ENCODE measurements around the gene ACIN1.
A peak's percentile ranks its signal among the peaks of the same experiment; 100 is the strongest.

Gene ACIN1

DNA sequence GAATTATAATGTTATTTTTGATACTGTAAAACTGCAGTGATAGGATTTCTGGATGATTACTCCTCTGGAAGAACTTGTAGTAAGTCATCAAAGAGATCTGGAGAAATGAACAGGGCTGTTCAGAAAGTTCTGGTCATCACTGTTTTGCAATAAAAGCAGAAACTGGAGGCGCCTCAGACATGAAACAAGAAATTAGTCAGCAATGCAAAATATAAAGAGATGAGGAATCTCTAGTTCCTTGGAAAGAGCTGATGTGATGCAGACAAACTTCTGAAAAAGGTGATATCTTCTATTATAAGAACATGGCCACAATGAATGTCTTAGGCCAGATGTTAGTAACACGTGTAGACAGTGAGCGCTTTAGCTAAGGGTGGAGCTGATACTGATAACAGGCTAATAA, 9.5 kb downstream of the ACIN1 start:
- ATAC-seq (no peak), DNase-seq (no peak)

DNA sequence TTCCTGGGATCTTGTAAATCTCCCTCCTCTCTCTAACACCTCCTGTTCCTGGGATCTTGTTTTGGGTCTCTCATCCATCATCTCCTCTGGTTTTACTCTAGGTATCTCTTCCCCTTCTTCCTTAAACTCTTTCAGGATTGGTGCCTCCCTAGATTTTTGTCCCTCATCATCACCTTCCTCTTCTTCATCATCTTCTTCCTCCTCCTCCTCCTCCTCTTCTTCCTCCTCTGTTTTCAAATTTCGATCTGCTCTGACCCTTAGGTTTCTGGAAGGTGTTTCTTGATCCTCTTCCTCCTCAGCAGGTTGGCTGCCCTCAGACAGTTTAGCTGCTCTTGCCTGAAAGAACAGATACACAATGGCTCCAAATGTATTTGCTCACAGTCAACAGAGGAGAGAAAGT, 14.5 kb downstream of the ACIN1 start:
- DNase-seq (no peak), ATAC-seq (no peak)

DNA sequence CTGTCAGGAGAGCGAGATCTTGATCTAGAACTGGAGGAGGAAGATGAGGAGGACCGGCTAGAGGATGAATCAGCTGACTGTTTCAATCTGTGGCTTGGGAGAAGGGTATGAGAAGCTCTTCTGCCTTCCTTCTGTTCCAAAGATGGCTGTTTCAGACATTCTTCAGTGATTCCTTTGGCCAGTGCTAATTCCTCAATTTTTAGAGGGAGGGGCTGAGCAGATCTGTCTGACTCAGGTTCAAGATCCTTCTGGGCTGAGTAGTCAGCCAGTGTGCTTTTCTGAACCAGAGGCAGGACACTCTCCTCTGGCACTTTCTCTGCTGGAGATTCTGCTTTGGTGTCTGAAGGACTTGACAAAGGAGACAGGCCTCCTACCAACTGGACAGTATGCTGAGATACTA, 15.2 kb downstream of the ACIN1 start:
- ATAC-seq: no peak
- DNase-seq: no peak

DNA sequence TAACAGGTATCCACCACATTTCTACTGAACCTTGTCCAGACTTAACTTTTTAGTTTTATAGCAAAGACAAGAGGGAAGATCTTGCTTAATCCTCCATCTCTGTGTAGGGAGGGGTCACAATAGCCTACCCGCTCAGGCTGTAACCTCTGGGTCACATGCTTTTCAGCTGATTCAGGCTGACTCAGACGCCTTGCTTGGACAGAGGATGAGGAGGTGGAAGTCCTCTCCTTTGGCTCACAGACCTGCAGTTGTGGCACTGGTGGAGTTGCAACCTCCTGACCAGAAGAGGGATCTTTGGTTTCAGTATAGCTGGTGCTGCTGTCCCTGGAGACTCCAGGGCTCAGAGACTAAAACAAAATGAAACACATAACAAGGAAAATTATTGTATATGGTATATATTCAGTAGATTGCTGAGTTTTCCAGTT, 16.2 kb downstream of the ACIN1 start:
- DNase-seq (no peak), ATAC-seq (peak; percentile 57)

DNA sequence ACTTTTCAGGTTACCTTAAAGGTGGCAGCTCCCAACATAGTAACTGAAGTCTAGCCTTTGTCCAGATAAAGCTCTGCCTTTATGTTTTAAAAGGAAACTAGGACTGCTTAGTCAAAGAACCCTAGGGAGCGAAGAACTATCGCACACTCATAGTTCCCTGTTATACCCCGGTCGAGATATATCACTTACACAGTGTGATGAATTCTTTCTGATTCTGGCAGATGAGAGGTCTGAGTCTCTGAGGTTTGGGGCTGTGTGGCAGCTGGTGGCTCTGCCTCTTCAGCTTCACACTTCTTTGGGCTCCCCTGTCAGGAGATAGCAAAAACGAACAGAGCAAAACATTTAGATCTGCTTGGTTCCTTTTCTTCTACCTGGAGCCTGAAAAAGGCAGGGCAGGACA, 17.0 kb downstream of the ACIN1 start:
- no peak for DNase-seq
- no peak for ATAC-seq

DNA sequence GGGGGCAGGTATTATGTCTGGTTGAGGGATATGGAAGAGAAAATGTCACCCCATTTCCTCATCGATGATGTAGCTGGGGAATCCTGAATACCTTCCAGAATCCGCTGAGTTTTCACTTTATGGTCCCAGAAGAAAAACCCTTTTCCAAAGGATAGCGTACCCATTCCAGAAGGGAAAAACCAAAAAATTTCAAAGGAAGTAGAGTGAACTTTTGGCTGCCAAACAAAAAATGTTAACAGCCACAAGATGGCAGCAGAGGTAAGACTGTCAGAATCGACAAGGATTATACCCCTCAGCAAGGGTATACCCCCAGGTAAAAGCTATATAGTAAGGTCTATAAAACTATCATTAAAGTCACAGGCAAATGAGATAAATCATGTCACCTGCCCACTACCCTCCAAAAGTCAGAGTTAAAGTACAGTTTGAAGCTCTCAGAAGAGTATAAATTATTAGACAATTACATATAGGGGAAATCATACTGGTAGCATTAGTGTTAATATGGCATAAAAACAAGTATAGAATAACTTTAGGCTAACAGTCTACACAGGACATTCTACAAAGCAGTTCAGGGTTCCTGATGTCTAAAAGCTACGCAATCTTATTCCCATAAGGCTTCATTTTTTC, 18.0 kb downstream of the ACIN1 start:
- peak; percentile 21 for ATAC-seq

DNA sequence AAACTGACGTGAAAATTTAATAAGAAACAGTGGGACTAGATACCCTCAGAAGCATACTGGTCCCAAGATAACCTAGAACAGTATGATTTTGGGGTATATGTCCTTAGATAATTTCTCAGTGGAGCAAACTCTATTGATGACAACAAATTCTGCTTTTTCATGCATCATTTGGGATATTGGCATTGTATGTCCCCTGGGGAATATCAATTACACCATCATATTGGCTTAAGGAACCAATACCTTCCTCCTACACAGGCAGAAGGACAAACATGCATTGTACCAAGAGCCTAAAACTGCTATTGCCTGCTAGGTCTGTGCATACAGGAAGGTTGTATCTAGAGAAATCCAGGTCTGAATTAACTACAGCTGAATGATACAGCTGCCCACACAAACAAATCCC, 20.0 kb downstream of the ACIN1 start:
- no peak for ATAC-seq

More for the DNA sequence above, 18.0 kb downstream of the ACIN1 start:
- DNase-seq: no peak

DNA sequence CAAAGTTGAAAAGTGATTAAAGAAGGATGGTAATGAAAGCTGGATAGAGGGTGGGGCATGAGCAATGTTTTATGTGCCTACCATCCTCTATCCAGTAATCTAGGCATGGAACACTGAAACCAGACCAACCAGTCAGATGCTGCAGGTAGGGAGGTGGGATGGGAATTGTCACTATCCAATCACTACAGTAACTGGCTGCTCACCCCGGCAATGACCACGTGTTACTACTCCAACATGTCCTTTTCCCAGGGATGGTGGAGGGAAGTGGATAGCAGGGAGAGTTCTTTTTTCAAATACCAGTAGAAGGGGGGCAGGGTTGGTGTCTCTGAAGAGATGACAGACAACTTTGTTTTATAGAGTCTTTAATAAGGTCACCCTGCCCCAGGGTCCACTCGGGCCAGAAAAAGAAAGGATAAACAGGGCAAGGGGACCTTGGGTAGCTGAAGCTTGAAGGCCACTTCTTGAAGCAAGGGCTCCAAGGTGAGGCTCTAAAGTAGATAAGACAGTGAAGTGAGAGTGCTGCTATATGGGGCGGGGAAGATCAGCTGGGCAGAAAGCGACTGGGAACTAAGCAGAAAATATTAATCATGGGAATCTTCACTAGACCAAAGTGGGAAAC, 22.9 kb downstream of the ACIN1 start:
- ATAC-seq (no peak), DNase-seq (no peak)

More for the DNA sequence above, 20.0 kb downstream of the ACIN1 start:
- no peak for DNase-seq

DNA sequence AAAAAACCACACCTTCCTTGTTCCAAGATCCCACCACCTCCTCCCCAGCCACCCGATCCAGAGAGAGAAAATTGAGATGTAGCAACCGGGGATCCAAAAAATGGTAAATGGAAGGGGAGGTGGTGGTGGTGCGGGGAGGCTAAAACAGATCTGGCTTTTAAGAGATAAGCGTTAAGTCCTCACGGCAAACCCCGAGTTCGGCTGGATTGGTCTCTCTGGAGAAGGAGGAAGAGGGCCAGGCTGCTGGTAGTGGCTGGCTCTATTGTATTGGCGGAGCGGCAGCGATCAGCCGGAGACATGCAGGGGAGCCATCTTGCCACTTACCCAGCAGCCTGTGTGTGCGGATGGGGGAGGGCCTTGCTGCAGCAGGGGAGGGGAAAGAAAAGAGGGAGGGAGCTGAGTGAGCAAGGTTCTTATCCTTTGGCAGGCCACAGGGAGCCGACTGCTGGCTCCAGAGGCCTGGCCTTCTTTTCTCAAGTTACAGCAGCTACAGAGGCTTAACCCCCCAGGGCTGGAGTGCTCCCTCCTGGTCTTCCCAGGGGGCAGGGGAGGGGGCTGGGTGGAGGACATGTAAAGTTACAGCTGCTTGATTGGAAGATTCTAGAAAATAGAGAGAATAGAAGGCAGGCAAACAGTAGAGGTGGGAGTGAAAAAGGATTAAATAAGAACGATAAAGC, 23.6 kb downstream of the ACIN1 start:
- ATAC-seq (peak; percentile 95), DNase-seq (peak; percentile 78)

DNA sequence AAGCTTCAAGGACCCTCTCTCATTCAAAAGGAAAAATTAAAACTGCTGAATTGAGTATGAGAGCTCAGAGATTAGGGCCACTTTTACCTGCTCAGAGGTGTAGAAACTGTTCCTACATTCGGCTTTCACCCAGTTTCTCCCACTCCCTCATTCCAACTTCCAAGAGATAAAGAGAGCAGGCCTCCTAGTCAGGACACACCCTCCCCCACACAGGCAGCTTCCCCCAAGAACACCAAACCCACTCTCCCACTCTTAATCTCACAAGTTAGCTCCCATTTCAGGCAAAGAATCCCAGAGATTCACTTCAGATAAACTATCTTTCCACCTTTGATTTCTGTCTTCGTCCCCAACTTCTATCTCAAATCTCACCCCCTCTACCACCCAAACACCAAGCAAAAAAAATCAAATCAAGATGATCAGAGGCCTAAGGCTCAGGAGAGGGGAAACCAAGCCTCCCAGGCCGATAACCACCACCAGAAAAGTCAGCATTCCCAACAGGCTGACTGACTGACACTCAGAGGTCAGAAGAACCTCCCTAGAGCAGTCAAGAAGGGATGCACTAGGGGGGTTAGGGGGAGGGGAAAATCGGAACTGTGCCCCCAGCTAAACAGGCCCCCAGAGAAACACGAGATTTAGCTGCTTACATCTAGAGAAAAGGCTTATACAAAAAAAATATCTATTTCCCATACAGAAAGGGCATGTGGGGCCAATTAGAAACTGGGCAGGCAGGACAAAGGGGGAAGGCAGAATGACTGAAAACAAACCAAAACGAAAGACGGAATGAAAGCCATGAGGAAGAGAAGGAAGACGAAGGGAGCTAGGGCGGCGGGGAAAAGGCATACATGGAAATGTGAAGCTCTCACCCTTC, 24.4 kb downstream of the ACIN1 start:
- no peak for DNase-seq
- ATAC-seq: no peak

DNA sequence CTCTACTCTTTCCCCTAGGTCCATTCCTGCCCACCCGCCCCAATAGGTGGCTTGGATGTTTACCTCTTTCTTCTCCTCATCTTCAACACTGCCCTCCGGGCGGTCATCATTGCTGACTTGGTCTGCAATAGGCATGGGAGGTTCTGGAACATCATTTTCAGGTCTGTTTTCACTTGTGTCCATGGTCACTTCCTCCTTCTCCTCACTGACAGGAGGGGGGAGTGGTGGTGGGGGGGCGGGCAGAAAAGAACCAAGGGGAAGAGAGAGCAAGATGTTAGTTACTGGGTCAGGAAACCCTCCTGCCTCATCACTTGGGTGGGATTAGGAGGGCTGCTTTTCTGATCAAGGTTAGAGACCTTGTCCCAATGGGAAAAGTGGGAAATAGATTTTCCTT, 25.5 kb downstream of the ACIN1 start:
- no peak for DNase-seq
- no peak for ATAC-seq

DNA sequence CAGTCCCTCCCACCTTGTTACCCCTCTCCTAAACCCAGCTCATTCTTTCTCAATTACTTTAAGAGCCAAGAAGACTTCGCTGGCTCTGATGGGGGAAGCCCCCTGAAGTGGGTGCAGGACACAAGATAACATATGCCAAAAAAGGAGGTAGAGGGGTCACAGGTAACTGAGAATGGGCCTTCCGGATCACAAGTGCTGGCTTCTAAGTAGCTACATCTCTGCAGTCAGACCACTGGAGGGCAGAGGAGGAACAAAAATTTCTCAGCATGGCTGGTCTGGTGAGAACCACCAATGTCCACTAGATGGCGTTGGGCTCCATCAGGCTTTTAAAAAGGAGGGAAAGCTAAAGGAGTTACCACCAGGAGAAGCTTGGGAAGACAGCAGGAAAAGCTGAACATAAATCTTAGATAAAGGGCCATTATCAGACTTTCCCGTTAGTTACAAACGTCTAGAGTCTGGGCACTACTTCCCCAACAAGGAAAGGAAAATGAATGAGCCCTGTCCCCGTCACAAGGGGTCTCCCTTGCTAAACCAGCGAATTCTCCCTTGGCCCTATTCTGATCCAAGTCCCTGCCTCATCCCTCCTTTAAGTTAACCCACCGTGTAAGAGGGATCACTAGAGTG, 26.0 kb downstream of the ACIN1 start:
- DNase-seq (peak; percentile 71), ATAC-seq (peak; percentile 84)

DNA sequence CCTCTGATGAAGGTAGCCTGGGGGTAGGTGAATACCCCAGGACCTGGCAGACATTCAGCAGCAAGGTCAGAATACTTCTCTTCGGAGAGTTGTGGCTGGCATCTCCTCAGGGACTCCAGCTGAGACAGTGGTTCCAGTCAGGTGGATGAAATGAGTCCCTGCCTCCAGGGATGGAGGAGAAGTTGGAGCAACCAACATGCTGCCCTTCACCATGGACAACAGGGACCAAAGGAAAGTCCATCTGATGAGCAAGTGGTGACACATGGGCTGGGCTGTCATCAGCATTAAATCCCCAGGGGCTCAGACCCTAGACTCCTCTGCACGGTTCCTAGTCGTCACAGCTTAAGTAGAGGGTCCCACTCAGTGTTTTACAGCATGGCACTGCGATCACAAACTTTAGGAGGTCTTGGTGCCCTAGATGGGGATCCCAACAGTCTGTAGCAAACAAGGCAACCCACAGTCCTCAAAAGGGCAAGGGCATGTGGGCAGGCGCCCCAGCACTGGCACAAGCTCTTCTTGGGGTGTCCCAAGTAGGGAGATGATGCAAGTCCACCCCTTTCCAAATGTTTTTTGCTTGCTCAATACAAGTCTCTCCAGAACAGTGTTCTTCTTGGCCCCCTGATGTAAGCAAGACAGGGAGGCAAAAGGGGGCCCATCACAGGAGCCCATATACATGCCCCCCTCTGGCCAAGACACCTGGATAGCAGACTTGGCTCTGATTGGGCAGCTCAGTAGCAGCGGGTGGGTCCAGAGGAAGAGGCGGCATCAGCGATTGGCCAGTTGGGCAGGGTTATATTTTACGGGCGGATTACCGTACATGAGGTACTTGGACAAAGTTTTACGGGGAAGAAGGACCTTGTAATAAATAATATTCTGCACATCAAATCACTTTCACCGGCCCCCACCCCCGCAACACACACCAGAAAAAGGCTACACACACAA, 26.8 kb downstream of the ACIN1 start:
- DNase-seq: no peak
- no peak for ATAC-seq

DNA sequence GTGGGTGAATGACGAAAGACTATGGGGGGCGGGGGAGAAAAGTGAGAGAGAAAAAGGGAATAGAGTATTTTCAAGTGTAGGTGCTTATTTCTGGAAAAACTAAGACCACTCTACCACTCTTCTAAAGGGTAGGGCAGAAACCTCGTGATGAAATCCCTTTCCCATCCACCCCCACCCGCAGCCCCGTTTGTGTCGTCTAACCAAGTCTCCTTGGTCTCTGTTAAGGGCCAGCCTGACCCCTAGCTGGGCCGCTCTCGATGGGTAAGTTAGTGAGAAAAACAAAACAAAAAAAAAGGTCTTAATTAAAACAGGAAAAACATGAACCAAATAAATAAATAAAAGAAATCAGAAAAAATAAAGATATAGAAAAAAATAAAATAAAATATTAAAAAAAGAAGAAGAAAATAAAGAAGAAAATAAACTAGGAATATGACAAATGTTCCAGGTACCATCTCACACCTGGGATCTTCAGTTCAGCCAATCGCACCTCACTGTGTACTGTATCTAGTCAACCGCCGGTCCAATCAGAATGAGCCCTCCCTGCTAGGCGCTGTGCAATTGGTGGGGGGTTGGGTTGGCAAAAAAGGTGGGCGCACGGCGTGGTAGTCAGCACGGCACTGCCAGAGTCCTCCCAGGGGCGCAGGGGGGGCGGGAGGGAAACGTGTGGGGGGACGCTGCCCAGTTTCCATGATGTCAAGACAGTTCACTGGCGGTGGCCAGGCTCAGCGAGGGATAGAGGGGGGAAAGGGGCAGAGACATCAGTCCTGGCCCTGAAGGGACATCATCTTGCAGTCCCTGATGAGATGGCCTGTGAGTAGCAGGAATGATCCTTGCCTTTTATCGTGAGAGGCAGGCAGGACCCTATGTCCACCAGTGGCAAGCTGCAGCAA, 27.8 kb downstream of the ACIN1 start:
- DNase-seq: no peak
- no peak for ATAC-seq

DNA sequence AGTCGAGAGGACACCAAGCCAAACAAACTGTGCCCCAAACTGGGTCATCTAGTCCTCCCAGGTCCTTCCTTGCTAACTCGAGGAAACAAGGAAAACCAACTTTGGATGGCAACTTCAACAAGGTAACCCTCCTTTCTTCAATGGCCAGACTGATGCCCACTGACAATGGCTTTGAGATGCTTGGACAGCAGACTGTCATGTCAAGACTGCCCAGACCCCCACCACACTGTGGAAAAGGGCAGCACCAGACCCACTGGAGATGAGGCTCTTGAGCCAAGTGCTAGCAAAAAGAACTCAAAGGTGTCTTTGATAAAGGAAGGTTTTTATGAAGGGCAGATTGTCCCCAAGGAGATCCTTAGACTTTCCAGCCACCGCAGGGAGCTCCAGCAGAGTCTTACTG, 28.6 kb downstream of the ACIN1 start:
- no peak for DNase-seq
- ATAC-seq: no peak

DNA sequence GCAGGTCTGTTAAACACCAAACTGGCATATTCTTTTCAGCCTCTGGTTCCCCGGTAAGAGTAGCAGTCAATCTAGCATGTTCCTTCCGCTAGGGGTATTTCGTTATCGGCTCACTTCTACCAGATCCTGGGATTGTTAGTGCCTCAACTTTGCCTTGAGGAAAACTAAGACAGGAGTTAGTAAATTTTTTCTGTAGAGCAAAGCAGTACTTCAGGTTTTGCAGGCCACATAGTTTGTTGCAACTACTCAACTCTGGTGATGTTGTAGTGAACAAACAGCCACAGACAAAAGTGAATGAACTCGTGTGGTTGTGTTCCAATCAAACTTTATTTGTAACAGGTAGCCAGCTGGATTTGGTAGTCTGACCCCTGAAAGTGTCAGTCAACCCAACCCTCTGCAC, 31.3 kb downstream of the ACIN1 start:
- ATAC-seq (no peak), DNase-seq (no peak)

DNA sequence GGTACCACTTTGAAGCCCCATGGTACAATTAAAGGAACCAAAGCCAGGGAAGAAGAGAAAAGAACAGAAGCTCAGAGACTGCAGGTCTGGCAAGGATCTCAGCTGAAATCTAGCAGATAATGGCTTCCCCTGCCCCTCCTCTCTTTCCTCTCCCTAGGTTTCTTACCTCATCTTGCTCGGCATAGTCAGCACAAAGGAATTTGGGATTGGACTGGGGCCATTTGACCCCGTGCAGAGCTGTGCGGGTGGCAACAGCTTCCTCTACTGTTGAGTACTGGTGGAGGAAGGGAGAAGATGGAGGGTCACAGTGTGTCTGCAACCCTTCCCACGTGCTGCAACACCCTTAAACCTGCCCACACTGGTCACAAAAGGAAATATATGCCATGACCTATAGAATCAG, 32.9 kb downstream of the ACIN1 start:
- ATAC-seq: no peak
- no peak for DNase-seq

DNA sequence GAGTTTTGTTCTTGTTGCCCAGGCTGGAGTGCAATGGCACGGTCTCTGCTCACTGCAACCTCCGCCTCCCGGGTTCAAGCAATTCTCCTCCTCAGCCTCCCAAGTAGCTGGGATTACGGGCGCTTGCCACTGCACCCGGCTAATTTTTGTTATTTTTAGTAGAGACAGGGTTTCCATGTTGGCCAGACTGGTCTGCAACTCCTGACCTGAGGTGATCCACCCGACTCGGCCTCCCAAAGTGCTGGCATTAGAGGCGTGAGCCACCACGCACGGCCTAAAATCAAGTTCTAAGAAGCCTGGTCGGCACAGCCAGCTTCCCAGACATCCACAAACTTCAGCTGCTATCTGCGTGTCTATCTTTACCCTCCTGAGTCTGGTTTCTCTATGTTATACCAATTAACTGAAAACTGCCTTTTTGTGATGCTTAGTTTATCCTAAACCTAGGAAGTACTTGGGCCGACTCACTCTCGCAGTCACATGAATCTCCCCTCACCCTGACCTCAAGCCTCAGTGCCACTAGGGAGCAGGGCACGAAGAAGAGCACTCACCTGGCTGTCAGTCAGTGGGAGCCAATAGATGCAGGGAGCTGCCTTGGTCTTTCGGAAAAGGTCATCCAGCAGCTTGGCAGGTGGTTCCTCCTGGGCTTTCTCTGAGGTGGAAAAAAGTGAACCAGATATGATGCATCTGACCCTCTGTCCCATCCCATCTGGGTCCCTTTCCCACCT, 34.2 kb downstream of the ACIN1 start:
- DNase-seq: no peak
- no peak for ATAC-seq
